22Rv1 (cell line): ENCODE data around the gene OR2T27.
"Not testable (repeated sequence)": the region's sequence is repeated elsewhere in the genome, so short reads cannot be mapped to it uniquely, and the experiment has no call there.

Experiments
- H3K27ac ChIP-seq: fragments of 450-650 bp; 2 replicates; pipeline ENCODE4 v1.5.1; 2017
- ZFX ChIP-seq: fragments of 450-650 bp; IDR thresholded peaks from 2 replicates; pipeline ENCODE4 v1.6.1; 2017; ENCODE audit warnings: antibody characterized with exemption, borderline replicate concordance
- TF ChIP-seq, protein P1 (sequence below): fragments of 450-650 bp; IDR thresholded peaks from 2 replicates; pipeline ENCODE4 v1.5.1; 2017; ENCODE audit warnings: mild to moderate bottlenecking

The OR2T27 gene

DNA sequence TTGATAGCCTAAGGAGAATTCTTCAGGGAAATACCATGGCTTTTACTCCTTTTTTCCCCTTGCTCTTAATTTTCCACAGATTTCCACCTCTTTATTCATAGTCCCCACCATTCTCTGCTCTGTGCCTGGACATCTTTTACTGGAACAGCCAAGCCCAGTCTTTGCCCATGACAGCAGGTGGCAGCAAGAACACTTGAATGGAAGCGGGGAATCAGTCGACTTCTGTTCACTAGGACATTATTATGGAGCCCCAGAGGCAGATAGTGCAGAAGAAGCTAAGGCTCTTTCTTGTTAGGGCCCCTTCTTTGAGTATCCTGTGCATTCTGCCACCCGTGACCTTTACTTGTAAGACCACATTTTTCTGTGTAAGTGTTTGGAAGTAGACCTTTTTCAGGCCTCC lies 40.9 kb upstream of the OR2T27 start:
- no peak for TF ChIP-seq ZFX
- TF ChIP-seq, protein P1, sequence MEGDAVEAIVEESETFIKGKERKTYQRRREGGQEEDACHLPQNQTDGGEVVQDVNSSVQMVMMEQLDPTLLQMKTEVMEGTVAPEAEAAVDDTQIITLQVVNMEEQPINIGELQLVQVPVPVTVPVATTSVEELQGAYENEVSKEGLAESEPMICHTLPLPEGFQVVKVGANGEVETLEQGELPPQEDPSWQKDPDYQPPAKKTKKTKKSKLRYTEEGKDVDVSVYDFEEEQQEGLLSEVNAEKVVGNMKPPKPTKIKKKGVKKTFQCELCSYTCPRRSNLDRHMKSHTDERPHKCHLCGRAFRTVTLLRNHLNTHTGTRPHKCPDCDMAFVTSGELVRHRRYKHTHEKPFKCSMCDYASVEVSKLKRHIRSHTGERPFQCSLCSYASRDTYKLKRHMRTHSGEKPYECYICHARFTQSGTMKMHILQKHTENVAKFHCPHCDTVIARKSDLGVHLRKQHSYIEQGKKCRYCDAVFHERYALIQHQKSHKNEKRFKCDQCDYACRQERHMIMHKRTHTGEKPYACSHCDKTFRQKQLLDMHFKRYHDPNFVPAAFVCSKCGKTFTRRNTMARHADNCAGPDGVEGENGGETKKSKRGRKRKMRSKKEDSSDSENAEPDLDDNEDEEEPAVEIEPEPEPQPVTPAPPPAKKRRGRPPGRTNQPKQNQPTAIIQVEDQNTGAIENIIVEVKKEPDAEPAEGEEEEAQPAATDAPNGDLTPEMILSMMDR, result peak; percentile 29
- no peak overlapping the region for H3K27ac ChIP-seq

DNA sequence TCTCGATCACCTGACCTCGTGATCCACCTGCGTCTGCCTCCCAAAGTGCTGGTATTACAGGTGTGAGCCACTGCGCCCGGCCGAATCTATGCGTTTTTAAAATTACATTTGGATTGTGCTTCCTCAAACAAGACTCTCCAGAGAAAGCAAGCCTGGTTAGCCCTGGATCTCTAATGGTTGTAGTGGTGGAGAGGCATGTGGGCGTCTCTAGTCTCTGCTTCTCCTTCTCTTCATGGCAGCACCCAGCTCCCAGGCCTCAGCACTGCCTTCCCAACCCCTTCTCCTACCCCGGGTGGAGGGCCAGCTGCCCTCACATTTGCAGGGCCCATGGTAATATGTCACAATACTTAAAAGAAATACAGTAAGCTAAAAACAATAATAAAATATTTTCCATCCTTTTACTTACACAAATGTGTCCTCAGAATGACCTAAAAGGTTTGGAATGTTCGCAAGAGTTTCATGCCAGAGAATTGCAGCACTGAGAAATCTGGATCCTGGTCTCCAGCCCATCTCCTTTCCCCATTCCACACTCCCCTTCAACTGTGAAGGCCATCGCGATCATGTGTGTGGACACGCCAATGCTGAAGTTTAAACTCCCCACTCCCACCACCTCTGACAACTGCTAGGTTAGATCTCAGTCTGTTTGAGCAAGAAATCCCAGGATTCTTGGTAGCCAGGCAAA lies 40.3 kb upstream of the OR2T27 start:
- H3K27ac ChIP-seq, result no peak overlapping the region
- TF ChIP-seq ZFX, result no peak
- TF ChIP-seq, protein P1, result no peak

DNA sequence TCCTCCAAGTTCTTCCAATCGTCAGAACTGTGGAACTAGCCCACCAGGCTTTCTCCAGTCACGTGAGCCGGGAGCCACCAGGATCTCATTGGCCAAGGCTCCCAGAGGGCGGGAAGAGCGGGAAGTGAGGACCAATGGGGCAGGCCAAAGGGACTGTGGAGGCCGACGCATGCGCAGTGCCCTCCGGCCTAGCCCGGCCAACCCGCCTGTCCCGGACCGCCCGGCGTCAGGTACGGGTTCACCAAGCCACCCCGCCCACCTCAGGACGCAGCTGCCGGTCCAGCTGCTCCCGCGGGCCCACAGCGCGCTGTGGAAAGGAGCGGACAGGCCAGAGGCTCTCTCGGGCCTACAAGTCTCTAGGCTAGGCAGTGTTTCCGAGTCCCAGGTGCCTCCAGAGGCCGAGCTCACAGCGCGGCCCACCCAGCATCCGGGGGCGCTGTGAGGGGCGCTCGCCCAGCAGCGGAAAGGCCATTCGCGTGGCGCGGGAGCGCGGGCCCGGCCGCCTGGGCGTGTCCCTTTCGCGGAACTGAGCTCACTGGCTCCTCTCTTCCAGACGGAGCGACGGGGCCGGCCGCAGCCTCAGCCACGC lies 36.3 kb upstream of the OR2T27 start:
- TF ChIP-seq, protein P1, result no peak
- no peak for TF ChIP-seq ZFX

DNA sequence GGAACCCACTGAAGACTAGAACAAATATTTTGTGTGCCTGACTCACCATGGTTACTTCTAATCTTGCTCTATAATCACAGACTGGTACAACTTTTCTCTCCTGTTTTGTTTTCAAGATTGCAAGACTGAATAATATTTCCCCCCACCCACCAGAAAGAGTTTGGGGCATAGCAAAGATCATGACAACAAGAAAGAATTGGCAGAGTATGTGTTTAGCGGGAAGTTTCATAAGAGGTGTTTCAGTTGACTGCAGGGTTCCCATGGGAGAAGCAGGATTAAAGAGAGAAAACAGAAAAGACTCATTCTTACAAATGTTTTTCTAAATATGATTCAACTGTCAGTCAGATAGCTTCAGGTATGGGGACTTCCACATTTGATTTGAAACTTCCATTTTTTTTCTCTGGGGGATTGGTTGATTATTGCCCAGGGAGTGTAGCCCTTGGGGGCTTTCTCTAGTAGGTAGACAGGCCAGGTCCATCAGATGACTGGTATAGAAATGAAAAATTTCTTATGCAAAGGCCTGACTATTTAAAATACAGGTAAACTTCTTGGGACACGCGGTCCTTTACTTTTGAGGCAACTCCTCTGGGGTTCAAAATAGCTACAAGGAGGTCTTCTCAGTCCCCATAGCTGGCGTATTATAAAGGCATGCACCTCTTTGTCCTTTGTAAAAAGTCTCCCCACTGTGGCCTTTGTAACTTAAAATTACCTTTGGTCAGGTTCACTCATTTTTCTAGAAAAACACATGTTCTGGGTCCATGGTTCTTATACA lies 33.4 kb upstream of the OR2T27 start:
- TF ChIP-seq, protein P1, result no peak
- no peak for TF ChIP-seq ZFX
- no peak overlapping the region for H3K27ac ChIP-seq

More for the DNA sequence above, 36.3 kb upstream of the OR2T27 start:
- H3K27ac ChIP-seq, result no peak overlapping the region

DNA sequence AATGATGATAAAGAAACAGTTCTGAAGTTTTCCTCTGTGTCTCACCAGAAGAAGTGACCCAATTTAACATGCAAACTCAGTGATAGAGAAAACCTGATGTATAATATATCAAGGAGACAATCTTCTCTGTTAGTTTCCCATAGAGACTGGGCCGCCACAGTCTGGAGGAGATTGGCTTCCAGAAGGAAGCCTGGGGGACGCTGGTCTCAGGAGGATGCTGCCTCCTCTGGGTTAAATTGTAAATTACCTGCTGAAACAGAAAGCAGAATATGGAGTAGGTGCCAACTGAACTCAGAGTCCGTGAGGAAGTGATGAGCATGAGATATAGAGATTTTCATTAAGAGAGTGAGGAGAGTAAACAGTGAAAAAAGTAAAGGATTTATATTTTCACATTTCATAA lies 31.5 kb upstream of the OR2T27 start:
- no peak for TF ChIP-seq ZFX
- TF ChIP-seq, protein P1, result peak; percentile 72
- H3K27ac ChIP-seq, result no peak overlapping the region

DNA sequence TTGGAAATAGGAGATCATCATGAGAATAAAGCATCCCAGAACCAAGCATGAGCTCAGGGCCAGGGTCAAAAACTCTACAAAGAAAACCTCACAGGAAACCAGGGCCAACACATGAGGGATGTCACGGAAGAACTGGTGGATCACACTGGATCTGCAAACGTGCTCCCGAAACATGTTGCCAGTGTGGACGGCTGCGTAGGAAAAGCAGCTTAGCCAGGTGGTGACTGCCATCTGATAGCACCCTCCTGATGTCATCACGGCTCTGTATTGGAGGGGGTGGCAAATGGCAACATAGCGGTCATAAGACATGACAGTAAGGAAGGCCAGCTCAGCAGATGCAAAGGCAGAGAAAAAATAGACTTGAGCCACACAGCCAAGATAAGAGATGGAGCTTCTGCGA lies 26.3 kb upstream of the OR2T27 start:
- no peak for TF ChIP-seq ZFX
- TF ChIP-seq, protein P1, result no peak
- H3K27ac ChIP-seq, result no peak overlapping the region

DNA sequence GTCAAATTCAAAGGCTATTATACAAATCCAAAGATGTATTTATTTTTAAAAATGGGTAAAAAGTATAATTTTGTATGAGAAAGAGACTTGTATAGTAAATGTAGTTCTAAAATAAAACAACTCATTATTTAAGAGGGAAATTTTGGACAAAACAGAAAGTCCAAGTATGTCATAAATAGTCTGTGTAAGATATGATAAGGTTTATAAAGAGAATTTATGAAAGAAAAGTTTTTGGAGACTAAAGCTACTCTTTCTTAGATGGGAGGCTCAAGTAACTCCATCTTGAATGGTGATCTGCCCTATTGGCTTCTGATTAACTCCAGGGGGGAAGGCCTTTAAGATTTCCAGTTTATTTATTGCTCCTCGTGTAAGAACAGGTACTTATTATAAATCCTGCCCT lies 14.7 kb upstream of the OR2T27 start:
- H3K27ac ChIP-seq, result no peak overlapping the region
- TF ChIP-seq, protein P1, result no peak
- TF ChIP-seq ZFX, result no peak

DNA sequence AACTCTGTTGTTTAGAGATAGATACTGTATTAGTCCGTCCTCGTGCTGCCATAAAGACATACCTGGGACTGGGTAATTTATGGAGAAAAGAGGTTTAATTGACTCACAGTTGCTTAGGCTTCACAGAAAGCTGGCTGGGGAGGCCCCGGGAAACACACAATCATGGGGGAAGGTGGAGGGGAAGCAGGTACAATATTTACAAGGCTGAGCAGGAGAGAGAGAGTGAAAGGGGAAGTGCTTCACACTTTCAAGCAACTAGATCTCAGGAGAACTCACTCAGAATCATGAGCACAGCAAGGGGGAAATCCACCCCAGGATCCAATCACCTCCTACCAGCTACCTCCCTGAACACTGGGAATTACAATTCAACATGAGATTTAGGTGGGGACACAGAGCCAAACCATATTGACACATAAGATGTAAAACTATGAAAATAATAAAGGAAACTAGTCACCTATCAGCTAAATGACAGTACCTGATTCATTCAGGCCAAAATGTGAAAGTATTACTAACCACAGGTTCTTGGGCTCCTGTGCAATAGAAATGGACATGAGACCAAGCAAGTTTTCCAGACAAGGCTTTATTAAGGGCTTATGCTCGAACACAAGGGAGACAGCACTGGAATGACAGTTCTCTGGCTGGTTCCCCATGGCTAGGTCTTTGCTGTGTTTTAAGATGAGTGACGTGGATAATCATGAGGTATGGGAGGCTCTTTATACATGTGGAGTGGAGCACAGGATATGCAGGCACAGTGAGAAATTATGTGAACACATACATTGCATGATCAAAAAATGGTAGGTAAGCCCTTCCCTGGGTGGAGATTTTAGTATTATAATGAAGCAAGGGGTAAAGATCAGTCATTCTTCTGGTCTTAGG lies 8.4 kb upstream of the OR2T27 start:
- not testable (repeated sequence) for H3K27ac ChIP-seq

DNA sequence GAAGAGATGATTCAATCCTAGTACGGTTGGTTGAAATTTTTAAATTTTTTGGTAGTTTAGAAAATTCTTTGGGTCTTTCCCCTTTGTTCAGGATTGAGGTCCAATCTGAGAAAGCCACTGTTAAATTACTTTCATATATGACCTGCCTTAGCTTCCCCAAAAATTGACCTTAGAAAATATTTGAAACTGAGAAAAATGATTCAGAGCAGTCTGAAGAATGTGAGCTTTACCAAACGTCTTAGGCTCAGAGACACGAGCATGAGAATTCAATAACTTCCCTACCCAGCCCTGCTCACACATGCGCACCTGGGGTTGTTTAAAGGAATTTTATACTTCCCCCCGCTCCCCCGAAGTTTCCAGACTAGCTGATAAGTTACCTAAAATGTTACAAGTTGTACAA lies 1.5 kb upstream of the OR2T27 start:
- not testable (repeated sequence) for H3K27ac ChIP-seq
